ENCODE data around the gene RPL39L.
"Not testable (repeated sequence)": the region's sequence is repeated elsewhere in the genome, so short reads cannot be mapped to it uniquely, and the experiment has no call there.

The RPL39L gene

GRCh38 chr3:187145149-187145895 is 6.0 kb upstream of the RPL39L start:
- no peak overlapping the region for H3K4me3 ChIP-seq (ENCODE audit: control insufficient read depth, low read depth, low read length)
- DNase-seq (ENCODE audit: low read depth), result no peak

GRCh38 chr3:187139895-187140253 is 578 bp upstream of the RPL39L start:
- no peak for DNase-seq (ENCODE audit: low read depth)
- peak overlapping the region; percentile 65 for H3K4me3 ChIP-seq (ENCODE audit: control insufficient read depth, low read depth, low read length)
- no peak for TF ChIP-seq CTCF (IDR thresholded peaks at IDR 0.05; ENCODE audit: control insufficient read depth, insufficient read depth, low read depth, low read length, missing control alignments)

More at GRCh38 chr3:187145149-187145895, 6.0 kb upstream of the RPL39L start:
- no peak for TF ChIP-seq CTCF (IDR thresholded peaks at IDR 0.05; ENCODE audit: control insufficient read depth, insufficient read depth, low read depth, low read length, missing control alignments)

GRCh38 chr3:187136936-187137335 is 2.4 kb downstream of the RPL39L start:
- TF ChIP-seq CTCF (IDR thresholded peaks at IDR 0.05; ENCODE audit: control insufficient read depth, insufficient read depth, low read depth, low read length, missing control alignments), result no peak
- H3K4me3 ChIP-seq (ENCODE audit: control insufficient read depth, low read depth, low read length), result no peak overlapping the region
- DNase-seq (ENCODE audit: low read depth), result no peak

GRCh38 chr3:187136337-187136736 is 3.0 kb downstream of the RPL39L start:
- no peak overlapping the region for H3K4me3 ChIP-seq (ENCODE audit: control insufficient read depth, low read depth, low read length)
- TF ChIP-seq CTCF (IDR thresholded peaks at IDR 0.05; ENCODE audit: control insufficient read depth, insufficient read depth, low read depth, low read length, missing control alignments), result no peak
- DNase-seq (ENCODE audit: low read depth), result no peak

- not testable (repeated sequence) for DNase-seq (ENCODE audit: low read depth); H3K4me3 ChIP-seq (ENCODE audit: control insufficient read depth, low read depth, low read length)
These were observed 4.1 kb downstream of the RPL39L start for GRCh38 chr3:187135172-187135690.

GRCh38 chr3:187133181-187133580 is 6.1 kb downstream of the RPL39L start:
- DNase-seq (ENCODE audit: low read depth); H3K4me3 ChIP-seq (ENCODE audit: control insufficient read depth, low read depth, low read length): not testable (repeated sequence)

- no peak overlapping the region for H3K4me3 ChIP-seq (ENCODE audit: control insufficient read depth, low read depth, low read length)
- DNase-seq (ENCODE audit: low read depth), result no peak
- no peak for TF ChIP-seq CTCF (IDR thresholded peaks at IDR 0.05; ENCODE audit: control insufficient read depth, insufficient read depth, low read depth, low read length, missing control alignments)
These were observed 6.6 kb downstream of the RPL39L start for GRCh38 chr3:187132666-187133065.

GRCh38 chr3:187131981-187132380 is 7.3 kb downstream of the RPL39L start:
- H3K4me3 ChIP-seq (ENCODE audit: control insufficient read depth, low read depth, low read length), result no peak overlapping the region
- TF ChIP-seq CTCF (IDR thresholded peaks at IDR 0.05; ENCODE audit: control insufficient read depth, insufficient read depth, low read depth, low read length, missing control alignments), result no peak
- no peak for DNase-seq (ENCODE audit: low read depth)
